GM21576 (cell line): ENCODE measurements around the gene TMEM161A.
"Not testable (repeated sequence)": the region's sequence is repeated elsewhere in the genome, so short reads cannot be mapped to it uniquely, and the experiment has no call there.

ENCODE experiments used
- ATAC-seq: cut with Tn5 transposase; IDR thresholded peaks from one replicate; pipeline ENCODE4 v1.9.1; 2021; ENCODE audit warnings: mild to moderate bottlenecking, moderate library complexity; ENCODE audit not compliant: unreplicated experiment

Gene TMEM161A

GRCh38 chr19:19122902-19123301, 15.4 kb downstream of the TMEM161A start:
- ATAC-seq = no peak

GRCh38 chr19:19121371-19121770, 16.9 kb downstream of the TMEM161A start:
- no peak for ATAC-seq

- ATAC-seq = no peak
Measured at GRCh38 chr19:19120308-19121231, 17.7 kb downstream of the TMEM161A start.

- ATAC-seq = no peak
Measured at GRCh38 chr19:19119325-19120237, 18.7 kb downstream of the TMEM161A start.

- ATAC-seq = no peak
Measured at GRCh38 chr19:19115954-19116353, 22.3 kb downstream of the TMEM161A start.

GRCh38 chr19:19113040-19113626, 25.1 kb downstream of the TMEM161A start:
- no peak for ATAC-seq

- no peak for ATAC-seq
Measured at GRCh38 chr19:19111967-19112580, 26.2 kb downstream of the TMEM161A start.

GRCh38 chr19:19111136-19111835, 27.0 kb downstream of the TMEM161A start:
- ATAC-seq = no peak

- no peak for ATAC-seq
Measured at GRCh38 chr19:19110410-19111135, 27.7 kb downstream of the TMEM161A start.

- ATAC-seq = no peak
Measured at GRCh38 chr19:19109601-19110000, 28.7 kb downstream of the TMEM161A start.

GRCh38 chr19:19107654-19108053, 30.6 kb downstream of the TMEM161A start:
- no peak for ATAC-seq

- not testable (repeated sequence) for ATAC-seq
Measured at GRCh38 chr19:19106938-19107337, 31.3 kb downstream of the TMEM161A start.

- ATAC-seq = no peak
Measured at GRCh38 chr19:19106056-19106551, 32.2 kb downstream of the TMEM161A start.

GRCh38 chr19:19105365-19106055, 32.8 kb downstream of the TMEM161A start:
- no peak for ATAC-seq

GRCh38 chr19:19103167-19103566, 35.1 kb downstream of the TMEM161A start:
- ATAC-seq = no peak

GRCh38 chr19:19102566-19102965, 35.7 kb downstream of the TMEM161A start:
- ATAC-seq = not testable (repeated sequence)

GRCh38 chr19:19101540-19101939, 36.7 kb downstream of the TMEM161A start:
- ATAC-seq = no peak

GRCh38 chr19:19098703-19099632, 39.3 kb downstream of the TMEM161A start:
- ATAC-seq = no peak
